B cell (primary cell): ENCODE measurements around the gene DCPS.

Experiments
- EZH2 ChIP-seq: IDR thresholded peaks from 2 replicates; pipeline ENCODE4 v1.6.1; 2012; ENCODE audit warnings: borderline replicate concordance, low read depth, mild to moderate bottlenecking, moderate library complexity, low read length; ENCODE audit not compliant: insufficient read depth, poor library complexity, severe bottlenecking
- TF ChIP-seq, protein P1 (sequence below): fragments of 200-600 bp; IDR thresholded peaks from one replicate; pipeline ENCODE4 v1.8.0; 2022; ENCODE audit warnings: antibody characterized with exemption, mild to moderate bottlenecking

- TF ChIP-seq, protein P1, sequence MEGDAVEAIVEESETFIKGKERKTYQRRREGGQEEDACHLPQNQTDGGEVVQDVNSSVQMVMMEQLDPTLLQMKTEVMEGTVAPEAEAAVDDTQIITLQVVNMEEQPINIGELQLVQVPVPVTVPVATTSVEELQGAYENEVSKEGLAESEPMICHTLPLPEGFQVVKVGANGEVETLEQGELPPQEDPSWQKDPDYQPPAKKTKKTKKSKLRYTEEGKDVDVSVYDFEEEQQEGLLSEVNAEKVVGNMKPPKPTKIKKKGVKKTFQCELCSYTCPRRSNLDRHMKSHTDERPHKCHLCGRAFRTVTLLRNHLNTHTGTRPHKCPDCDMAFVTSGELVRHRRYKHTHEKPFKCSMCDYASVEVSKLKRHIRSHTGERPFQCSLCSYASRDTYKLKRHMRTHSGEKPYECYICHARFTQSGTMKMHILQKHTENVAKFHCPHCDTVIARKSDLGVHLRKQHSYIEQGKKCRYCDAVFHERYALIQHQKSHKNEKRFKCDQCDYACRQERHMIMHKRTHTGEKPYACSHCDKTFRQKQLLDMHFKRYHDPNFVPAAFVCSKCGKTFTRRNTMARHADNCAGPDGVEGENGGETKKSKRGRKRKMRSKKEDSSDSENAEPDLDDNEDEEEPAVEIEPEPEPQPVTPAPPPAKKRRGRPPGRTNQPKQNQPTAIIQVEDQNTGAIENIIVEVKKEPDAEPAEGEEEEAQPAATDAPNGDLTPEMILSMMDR: no peak
- no peak for TF ChIP-seq EZH2
Measured at GRCh38 chr11:126297004-126297403, 6.9 kb upstream of the DCPS start.
